ENCODE data around the gene TMEM50A.
"Not testable (repeated sequence)": the region's sequence is repeated elsewhere in the genome, so short reads cannot be mapped to it uniquely, and the experiment has no call there.

TMEM50A gene

DNA sequence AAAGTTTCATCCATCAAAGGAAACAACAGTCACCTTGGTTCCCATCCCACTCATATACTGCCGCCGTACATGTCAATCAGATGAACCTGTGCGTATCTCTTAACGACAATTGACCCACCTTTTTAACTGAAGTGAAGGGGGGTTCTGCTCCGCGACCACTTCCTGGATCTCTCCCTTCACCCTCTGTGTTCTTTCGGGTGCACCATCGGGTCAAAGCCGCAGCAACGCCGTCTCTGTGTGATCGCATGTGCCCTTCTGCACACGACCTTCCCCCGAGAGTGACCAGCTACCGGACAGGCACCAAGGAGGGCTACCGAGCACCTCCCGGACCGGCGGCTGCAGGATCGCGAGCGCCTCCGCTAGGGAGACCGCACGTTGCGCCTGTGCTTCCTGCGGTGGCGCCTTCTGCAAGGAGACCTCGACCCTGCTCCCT lies 1.2 kb upstream of the TMEM50A start:
- DNase-seq (ENCODE audit: low read depth), result not testable (repeated sequence)

DNA sequence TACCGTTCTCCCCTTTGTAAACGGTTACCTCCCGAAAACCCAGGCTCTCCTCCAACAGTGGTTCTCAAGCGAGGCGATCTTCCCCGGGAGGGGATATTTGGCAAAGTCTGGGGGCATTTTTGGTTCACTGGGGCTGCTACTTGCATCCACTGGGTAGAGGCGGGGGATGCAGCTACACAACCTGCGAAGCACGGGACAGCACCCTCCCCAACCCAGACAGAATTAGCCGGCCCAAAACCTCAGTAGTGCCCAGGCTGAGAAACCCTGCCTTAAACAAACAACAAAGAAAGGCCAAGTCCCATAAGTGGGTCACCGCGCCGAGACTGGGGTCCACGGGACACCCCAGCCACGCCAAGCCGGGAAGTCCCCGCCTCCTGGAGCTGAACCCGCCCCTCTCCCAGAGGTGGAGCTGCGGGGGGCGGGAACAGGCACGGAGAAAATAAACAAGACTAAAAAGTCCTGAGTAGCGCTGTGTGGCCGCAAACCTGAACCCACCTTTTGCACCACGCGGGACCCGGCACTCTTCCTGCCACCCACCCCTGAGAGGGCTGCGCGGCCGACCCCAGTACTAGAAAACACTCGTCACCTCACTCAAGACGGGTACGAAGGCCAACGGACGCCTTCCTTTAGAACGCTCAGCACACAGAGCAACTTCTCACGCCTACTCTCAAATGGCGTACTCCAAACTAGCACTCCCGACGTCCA lies 499 bp upstream of the TMEM50A start:
- not testable (repeated sequence) for DNase-seq (ENCODE audit: low read depth)

DNA sequence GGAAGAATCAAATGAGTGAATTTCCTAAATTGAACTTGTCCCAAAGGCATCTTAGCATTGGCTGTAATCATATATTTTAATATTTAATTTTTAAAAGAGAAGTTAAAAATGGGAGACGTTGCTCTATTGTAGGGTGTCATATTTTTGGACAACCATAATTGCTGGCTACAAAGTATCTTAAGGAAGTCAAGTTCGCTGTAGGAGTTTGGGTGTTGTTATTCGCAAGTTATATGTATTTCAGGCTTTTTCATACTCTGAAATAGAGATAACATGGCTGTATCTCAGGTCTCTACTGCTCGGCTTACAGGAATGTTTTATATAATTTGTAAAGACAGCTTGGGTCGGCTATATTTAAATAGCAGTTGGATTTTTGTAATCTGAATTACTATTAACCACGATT lies 852 bp downstream of the TMEM50A start:
- DNase-seq (ENCODE audit: low read depth), result no peak

DNA sequence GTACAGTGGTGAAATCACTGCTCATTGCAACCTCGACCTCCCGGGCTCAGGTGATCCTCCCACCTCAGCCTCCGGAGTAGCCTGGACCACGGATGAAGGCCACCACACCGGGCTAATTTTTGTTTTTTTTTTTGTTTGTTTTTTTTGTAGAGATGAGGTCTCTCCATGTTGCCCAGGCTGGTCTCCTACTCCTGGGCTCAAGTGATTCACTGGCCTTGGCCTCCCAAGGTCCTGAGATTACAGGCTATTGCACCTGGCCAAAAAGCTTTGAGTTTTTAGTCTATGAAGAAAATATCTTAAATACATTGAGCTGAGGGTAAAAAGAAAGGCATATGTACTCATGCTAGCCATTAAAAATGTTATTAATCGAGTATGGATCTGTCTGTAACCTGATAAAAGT lies 3.6 kb downstream of the TMEM50A start:
- no peak for DNase-seq (ENCODE audit: low read depth)

DNA sequence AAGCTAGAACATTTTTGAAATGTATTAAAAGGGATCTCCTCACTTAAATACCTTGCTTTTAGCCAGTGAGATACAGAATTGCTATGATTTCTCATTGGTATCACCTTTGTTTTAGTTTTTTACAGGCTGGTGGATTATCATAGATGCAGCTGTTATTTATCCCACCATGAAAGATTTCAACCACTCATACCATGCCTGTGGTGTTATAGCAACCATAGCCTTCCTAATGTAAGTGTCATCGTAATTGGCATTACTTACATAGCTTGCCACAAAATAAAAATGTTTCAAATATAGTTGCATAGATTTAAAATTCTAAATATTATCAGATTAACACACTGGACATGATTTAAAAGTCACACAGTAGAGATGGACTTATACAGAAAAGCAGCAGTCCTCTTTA lies 4.7 kb downstream of the TMEM50A start:
- no peak for DNase-seq (ENCODE audit: low read depth)

DNA sequence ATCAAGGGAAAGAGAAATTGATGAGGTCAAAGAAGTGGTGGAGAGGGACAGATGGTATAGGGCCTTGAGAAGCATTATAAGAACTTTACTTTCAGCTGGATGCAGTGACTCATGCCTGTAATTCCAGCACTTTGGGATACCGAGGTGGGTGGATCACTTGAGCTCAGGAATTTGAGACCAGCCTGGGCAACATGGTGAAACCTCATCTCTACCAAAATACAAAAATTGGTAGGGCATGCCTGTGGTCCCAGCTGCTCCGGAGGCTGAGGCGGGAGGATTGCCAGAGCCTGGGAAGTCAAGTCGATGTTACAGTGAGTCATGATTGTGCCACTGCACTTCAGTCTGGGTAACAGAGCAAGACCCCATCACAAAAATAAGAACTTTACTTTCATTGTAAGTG lies 5.7 kb downstream of the TMEM50A start:
- DNase-seq (ENCODE audit: low read depth), result peak; percentile 77

DNA sequence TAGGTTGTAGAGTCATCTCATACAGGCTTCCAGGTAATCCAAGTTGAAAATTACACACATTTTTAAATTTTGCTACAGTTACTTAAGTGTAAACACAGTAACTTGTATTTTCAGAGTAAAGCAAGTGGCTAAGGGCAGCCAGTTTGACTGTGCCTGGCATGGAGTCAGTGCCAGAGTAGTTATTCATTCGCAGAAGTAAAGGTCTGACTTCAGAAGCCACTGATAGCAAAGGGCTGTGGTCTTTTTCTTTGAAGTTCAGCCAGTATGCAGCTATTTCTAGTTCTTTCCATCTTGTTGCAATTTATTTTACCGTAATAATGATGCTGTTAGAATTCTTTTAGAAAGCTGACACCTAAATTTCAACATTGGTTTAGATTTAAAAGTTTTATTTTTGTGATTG lies 9.4 kb downstream of the TMEM50A start:
- no peak for DNase-seq (ENCODE audit: low read depth)

DNA sequence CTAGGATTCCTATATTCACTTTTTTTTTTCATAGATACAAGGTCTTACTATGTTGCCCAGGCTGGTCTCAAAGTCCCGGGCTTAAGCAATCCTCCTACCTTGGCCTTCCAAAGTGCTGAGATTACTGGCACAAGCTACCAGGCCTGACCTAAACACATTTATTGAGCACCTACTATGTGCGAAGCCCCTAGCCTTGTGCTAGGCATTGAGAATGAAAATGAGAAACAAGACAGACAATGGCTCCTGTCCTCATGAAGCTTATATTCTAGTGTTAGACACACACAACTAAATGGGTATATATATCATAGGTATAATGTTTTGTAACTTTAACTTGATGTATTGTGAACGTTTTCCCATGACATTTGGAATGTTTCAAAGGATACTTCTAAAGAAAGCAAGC lies 11.5 kb downstream of the TMEM50A start:
- no peak for DNase-seq (ENCODE audit: low read depth)

DNA sequence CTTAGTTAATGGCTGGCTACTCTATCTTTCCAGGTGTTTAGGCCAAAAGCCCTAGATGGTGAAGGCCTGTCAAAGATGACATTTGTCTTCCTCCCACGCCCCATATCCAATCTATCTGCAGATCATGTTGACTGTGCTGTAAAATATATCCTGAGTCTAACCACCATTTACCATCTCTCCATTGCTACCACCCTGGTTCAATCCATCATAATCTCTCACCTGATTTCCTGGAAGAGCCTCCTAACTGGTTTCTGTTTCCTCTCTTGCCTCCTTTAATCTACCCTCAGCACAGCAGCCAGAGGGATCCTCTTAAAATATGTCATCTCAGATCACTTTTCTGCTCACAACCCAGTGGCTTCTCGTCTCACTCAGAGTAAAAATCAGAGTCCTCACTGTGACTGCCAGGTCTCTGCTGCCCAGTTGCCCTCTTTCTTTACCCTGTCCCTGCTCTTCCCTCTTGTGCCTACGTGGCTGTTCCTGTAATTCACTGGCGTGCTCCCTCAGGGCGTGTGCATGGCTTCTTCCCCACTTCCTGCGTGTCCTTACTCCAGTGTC lies 17.8 kb downstream of the TMEM50A start:
- DNase-seq (ENCODE audit: low read depth), result no peak

DNA sequence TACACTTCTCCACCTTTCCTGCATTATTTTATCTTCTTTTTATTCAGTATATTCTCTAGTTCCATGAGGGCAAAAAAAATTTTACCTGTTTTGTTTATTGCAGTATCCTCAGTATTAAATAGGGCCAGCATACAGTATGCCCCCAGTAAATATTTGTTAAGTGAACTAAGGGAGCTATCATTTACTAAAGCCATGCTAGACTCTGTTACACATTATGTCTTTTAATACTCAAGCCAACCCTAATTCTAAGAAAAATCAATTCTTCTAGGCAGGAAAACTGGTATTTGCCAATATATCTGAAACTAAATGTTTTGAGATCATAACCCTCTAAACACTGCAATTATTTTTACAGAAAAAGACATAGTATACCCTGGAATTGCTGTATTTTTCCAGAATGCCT lies 18.3 kb downstream of the TMEM50A start:
- DNase-seq (ENCODE audit: low read depth), result no peak

DNA sequence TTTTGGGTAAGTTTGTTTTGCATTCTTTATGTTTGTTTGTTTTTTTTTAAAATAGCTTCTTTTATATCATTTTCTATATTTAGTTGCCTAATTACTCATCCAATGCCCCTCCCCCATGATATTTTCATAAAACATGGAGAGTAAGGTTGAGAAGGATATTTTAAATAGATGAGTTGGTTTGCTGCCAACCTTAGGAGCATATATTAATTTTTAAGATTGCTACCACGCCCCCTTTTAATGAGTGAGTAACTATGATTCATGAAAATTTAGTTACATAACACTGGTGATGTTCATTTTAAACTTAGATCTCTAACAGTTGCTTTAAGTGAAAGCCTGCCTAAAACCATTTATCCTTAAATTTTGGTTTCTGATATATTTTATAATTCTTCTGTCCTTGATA lies 18.7 kb downstream of the TMEM50A start:
- peak; percentile 46 for DNase-seq (ENCODE audit: low read depth)

DNA sequence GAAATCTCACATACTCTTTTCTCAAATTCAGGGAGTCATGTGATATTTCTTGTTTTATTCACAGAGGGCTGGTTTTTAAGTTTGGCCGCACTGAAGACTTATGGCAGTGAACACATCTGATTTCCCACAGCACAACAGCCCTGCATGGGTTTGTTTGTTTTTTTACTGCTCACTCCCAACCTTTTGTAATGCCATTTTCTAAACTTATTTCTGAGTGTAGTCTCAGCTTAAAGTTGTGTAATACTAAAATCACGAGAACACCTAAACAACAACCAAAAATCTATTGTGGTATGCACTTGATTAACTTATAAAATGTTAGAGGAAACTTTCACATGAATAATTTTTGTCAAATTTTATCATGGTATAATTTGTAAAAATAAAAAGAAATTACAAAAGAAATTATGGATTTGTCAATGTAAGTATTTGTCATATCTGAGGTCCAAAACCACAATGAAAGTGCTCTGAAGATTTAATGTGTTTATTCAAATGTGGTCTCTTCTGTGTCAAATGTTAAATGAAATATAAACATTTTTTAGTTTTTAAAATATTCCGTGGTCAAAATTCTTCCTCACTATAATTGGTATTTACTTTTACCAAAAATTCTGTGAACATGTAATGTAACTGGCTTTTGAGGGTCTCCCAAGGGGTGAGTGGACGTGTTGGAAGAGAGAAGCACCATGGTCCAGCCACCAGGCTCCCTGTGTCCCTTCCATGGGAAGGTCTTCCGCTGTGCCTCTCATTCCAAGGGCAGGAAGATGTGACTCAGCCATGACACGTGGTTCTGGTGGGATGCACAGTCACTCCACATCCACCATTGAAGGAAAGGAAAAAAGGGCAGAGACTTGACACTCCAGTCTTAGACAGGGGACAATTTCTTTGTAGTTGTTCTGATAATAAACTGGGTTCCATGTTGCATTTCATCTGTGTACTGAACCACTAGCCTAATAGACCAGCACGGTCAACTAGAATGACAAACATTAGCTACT lies 22.8 kb downstream of the TMEM50A start:
- peak; percentile 51 for DNase-seq (ENCODE audit: low read depth)

DNA sequence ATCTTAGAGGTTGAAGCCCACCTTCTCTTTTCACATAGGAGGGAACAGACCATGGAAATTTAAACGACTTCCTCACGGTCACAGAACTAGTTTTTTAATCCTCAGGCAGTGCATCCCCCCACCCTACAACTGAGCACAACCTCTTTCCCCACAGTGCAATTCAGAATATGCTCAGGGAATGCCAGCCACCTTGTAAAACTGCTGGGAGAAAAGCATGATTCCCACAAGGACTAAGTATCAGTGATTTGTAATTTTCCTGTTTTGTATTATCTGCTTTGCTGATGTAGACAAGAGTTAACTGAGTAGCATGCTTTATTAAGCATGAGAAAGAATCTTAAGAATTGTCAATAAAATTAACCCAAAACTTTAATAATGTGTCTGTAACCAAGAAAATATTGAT lies 23.8 kb downstream of the TMEM50A start:
- DNase-seq (ENCODE audit: low read depth), result peak; percentile 30

DNA sequence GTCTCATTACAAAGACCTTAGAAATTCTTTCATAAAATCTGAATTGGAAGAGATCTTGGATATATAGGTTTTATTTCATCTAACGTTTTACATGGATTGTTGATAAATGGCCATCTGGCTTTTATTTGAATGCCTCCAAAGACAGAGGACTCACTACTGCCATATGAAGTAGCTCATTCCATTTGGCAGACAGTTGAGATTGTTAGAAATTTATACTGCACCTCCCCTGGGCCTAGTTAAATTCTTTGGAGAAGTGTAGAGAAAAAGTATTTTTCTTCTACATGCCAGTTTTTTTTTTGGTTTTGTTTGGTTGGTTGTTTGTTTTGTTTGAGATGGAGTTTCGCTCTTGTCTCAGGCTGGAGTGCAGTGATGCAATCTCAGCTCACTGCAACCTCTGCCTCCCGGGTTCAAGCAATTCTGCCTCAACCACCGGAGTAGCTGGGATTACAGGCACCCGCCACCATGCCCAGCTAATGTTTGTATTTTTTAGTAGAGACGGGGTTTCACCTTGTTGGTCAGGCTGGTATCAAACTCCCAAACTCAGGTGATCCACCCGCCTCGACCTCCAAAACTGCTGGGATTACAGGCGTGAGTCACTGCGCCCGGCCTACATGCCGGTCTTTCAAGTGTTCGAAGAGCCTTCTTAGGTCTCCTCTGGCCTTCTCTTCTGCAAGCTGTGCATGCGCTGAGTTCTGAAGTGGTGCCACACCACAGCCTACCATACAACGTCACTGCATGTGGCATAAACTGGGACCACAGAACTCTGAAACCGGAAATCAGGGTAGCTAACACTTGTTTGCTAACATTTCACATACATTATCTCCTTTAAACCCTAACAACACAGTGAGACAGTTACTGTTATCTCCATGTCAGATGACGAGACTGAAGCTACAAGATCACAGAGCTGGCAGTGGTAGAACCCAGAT lies 24.8 kb downstream of the TMEM50A start:
- not testable (repeated sequence) for DNase-seq (ENCODE audit: low read depth)

DNA sequence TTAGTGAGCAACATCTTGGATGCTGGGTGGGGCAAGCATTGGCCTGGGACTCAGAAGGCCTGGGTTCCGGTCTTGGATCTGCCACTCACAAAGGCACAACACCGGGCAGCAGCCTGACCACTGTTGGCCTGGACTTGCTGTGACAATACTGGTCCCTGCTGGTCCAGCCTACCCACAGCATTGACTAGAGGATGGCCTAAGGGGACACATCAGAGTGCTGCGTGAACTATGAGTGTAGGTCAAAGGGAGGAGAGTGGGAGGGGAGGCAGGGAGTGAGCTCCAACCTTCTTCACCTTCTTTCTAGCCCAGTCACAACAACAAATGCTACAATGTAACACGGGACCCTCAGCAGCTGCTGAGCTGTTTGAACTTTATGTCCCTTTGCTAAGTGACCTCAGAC lies 31.1 kb downstream of the TMEM50A start:
- no peak for DNase-seq (ENCODE audit: low read depth)

DNA sequence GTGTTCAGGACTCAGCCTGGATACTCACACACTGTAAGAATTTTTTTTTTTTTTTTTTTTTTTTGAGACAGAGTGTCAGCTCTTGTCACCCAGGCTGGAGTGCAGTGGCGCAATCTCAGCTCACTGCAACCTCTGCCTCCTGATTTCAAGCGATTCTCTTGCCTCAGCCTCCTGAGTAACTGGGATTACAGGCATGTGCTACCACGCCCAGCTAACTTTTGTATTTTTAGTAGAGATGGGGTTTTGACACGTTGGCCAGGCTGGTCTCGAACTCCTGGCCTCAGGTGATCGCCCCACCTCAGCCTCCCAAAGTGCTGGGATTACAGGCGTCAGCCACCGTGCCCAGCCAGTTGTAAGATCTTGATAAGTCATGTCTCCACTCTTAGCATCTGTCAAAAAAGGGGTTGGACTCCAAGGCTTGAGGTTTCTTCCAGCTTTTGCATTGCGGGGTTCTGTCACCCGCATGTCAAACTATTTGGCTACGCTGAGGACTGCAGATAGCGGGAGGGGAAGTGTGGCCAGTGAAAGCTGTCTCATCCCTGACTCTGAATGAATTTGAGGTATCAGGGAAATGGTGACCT lies 31.6 kb downstream of the TMEM50A start:
- DNase-seq (ENCODE audit: low read depth), result not testable (repeated sequence)

DNA sequence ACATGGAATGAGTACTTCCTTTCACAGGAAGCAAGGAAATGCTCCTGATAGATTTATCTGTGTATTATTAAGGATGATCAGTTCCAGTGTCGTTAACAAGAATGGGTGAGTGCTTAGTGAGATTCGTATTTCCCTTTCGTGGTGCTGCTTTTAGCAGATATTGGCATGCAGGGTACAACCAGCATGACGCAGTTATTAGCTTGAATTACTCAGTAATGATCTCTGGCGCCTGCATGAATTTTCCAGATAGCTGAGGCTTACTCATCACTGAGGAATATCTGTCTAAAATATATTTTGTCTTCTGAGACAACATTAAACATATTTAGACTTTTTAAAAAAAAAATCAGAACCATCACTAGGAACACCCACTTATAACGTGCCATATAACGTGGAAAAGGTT lies 33.6 kb downstream of the TMEM50A start:
- DNase-seq (ENCODE audit: low read depth), result peak; percentile 80

DNA sequence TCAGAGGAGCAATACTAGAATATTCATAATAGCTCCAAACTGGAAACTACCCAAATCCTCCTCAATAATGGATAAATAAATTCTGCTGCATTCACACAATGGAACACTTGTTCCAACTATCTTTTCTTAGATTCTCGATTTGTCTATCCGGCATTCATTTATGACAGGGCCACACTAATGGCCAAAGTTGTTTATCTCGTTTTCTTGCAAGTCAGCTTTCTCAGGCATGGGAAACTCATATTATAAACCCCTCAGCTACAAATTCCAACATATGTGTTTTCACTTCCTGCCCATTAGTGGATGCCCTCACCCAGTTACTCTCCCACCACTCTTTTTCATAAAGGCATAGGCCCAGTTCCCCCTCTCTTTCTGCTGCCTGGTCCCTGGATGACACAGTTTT lies 40.2 kb downstream of the TMEM50A start:
- DNase-seq (ENCODE audit: low read depth), result not testable (repeated sequence)

DNA sequence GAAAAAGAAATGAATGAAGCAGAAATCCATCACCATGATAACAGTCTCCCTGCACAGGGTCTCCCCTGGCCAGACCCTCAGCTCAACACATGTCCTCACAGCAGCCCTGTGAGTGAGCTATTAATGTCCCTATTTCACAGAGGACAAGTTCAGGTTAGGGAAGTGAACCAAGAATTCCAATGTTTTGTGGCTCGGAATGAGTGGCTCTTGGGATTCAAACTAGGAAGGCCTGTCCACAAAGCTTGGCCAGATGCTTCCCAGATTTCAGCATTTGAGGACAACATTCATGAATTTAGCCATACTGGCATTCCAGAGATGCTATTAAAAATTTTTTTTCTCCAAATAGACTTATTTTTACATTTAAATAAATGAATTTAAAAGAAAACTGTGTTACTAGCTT lies 44.4 kb downstream of the TMEM50A start:
- not testable (repeated sequence) for DNase-seq (ENCODE audit: low read depth)

DNA sequence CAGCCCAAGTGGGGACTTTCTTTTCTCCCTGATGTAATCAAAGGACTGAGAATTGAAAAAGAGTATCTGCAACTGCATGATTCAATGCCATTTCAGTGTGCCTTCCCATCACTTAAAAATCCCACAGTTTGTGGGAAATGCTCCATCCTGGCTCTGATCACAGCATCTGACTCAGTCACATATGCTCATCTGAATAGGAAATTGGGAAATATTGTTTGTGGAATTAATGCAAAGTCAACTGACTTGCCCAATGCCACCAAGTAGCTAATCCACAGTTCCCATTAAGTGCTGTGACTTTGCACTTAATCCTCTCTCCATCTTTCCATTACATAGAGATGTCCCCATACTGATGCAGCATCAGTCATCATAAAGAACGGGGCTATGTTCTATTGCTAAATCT lies 45.0 kb downstream of the TMEM50A start:
- DNase-seq (ENCODE audit: low read depth), result peak; percentile 91

DNA sequence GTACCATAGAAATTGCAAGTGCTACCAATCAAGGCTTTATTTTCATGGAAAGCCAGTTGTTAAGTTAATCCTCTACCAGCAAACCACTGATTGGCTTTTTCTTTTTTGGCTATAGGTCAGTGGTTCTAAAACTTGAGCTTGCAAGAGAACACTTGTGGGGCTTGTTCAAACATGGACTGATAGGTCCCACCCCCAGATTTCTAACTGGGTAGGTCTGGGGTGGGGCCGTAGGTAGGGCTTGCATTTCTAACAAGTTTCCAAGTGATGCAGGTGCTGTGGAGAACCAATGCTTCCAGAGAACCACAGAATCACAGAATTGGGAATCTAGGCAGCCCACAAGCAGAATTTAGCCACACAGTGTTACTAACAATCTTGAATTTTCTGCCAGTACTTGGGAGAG lies 45.7 kb downstream of the TMEM50A start:
- DNase-seq (ENCODE audit: low read depth), result not testable (repeated sequence)

Measured in GM04504 (cell line).